Urinary bladder (tissue), 4 donors: ENCODE data around the gene IMMP1L. TPM values are rescaled to one million over a fixed set of nuclear protein-coding genes. Genes with fewer than 3 reads are reported as not detected.

Experiments
- DNase-seq: peaks from one replicate; pipeline ENCODE4 v3.0.0-alpha.2; 2015; ENCODE audit errors: extremely low spot score
- H3K27ac ChIP-seq: one replicate; pipeline ENCODE4 v1.5.1; 2013; ENCODE audit warnings: low read depth, mild to moderate bottlenecking, moderate library complexity
- H3K36me3 ChIP-seq: one replicate; pipeline ENCODE4 v1.6.1; 2013; ENCODE audit warnings: mild to moderate bottlenecking, moderate library complexity; ENCODE audit not compliant: insufficient read depth
- H3K4me1 ChIP-seq: one replicate; pipeline ENCODE4 v1.6.1; 2013; ENCODE audit warnings: mild to moderate bottlenecking, moderate library complexity; ENCODE audit not compliant: insufficient read depth
- H3K4me3 ChIP-seq: one replicate; pipeline ENCODE4 v1.5.1; 2013; ENCODE audit warnings: low read depth, low read length
- WGBS: extraction: QIAGEN DNeasy Blood & Tissue Kit; methylation state at CpG from one replicate; pipeline ENCODE4 v1.1.7; 2013; 5-methylcytosine and 5-hydroxymethylcytosine counted together
- polyA plus RNA-seq: library from polyadenylated mRNA; stranded (reverse); fragments of 200-250 nt; gene quantifications from one replicate; pipeline ENCODE4 v1.2.3, GENCODE V29; 2013
- total RNA-seq: library from RNA; depleted of rRNA; stranded (reverse); fragments of >200 nt; gene quantifications from one replicate; pipeline ENCODE4 v1.2.3, GENCODE V29; 2014
- donor health status: healthy with polysubstance abuse.
- donor health status: healthy.

Gene IMMP1L
- total and polyA plus RNA-seq, 2 donors = 20.0 to 37.3 TPM

DNA sequence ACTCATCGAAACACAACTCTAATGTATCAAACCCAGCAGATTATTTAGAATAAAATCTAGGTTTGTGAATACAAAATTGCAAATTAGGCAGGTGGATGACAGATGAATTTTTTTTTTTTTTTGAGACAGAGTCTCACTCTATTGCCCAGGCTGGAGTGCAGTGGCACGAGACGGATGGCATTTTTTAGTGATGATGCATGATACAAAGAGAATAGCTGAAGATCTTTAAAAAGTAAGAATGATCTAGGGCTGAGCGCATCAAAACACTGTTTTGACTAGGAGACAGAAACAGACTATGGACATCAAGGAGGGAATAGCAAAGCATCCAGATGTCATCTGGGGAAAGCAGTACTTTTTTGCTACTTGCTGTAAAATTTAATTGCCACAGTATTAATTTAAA, 63.8 kb downstream of the IMMP1L start:
- no peaks in the 10 kb centered on the region for H3K4me1 ChIP-seq
- H3K27ac ChIP-seq = no peak overlapping the region
- WGBS = 97% methylated on average over 4 of the region's 4 CpGs
- H3K4me3 ChIP-seq = no peak overlapping the region
- no peak for DNase-seq
- no peaks in the 10 kb centered on the region for H3K36me3 ChIP-seq

DNA sequence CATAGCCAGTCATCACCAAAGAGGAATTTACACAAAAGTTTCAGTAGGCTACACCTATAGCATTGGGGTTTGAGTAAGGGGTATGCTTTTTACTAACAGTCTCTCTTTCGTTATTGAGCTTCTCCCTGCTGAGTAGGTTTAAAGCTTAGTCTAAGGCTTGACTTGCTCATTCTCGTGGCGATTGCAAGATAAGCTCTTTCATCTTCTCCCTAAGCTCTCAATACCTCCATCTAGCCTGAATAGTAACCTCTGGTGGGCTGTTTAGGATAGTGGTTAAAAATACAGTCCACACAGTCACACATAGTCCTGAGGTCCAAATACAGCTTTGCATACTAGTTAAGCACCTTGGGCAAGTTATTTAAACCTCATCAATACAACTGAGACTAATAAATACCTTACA, 65.6 kb downstream of the IMMP1L start:
- no peaks in the 10 kb centered on the region for H3K4me1 ChIP-seq
- no peak for DNase-seq
- WGBS = 77% methylated on average over 3 of the region's 3 CpGs
- no peaks in the 10 kb centered on the region for H3K36me3 ChIP-seq
- H3K27ac ChIP-seq = no peak overlapping the region
- H3K4me3 ChIP-seq = no peak overlapping the region

DNA sequence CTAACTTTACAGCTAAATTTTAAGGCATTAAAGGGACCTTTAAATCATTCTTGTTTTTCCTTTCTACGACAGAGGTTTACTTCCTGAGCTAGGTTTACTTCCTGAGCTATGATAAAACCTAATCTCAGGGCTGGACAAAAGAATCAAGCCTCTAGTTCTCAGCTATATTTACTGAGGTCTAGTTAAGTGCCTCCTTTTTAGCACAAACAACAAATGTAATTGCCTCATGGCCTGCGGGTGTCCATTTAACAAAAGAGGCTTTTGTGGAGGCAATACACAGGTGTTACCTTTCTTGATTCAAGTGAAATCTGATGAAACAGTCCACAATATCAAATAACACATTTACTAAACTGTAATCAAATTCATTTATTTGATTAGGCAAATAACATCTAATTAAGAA, 67.3 kb downstream of the IMMP1L start:
- H3K4me1 ChIP-seq = no peaks in the 10 kb centered on the region
- no peak overlapping the region for H3K27ac ChIP-seq
- 53% methylated on average over 2 of the region's 2 CpGs for WGBS
- no peak overlapping the region for H3K4me3 ChIP-seq
- no peaks in the 10 kb centered on the region for H3K36me3 ChIP-seq
- no peak for DNase-seq

DNA sequence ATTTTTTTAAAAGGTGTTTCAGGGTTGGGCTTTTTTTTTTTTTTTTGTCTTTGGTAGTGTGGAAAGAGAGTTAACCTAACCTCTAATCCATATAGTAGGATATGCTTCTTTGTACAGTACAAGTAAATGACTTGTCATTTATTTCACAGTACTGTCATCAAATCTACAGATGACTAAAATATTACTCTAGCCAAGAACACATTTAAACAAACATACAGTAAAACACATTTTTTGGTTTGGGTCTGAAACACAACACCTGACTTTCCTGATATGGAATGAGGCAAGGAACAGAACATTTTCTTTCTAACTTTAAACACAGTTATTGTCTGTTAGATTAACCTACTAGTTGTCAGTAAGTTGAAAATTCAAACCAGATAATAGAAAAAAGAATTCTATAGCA, 68.1 kb downstream of the IMMP1L start:
- no peaks in the 10 kb centered on the region for H3K4me1 ChIP-seq
- DNase-seq = no peak
- no peaks in the 10 kb centered on the region for H3K36me3 ChIP-seq
- H3K4me3 ChIP-seq = no peak overlapping the region
- no peak overlapping the region for H3K27ac ChIP-seq

DNA sequence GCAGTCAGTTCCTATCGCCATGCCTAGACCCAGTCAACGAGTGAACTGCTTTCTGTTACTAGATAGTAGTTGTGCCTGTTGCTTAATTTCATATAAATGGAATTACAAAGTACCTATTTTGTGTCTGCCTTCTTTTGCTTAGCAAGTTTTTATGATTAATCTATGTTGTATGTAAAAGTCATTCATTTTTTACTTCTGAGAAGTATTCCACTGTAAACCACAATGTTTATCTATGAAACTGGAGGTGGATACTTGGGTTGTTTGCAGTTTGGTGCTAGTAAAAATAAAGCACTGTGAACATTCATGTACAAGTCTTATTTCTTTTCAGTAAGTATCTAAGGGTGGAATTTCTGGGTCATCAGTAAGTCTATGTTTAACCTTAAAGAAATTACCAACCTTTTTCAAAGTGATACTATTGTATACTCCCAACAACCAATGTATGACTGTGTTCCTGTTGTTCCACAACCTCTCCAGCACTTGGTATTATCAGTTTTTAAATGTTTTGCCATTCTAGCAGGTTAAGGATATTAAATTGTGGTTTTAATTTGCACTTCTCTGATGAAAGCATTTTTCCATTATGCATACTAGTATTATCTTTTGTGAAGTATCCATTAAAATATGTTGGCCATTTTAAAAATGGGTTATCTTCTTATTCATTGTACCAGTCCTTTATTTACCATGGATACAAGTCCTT, 71.5 kb downstream of the IMMP1L start:
- WGBS = 97% methylated on average over 2 of the region's 2 CpGs
- Histone ChIP-seq H3K4me3 (no peak overlapping the region), H3K27ac (no peak overlapping the region), H3K36me3 (no peaks in the 10 kb centered on the region), H3K4me1 (no peaks in the 10 kb centered on the region)
- DNase-seq = no peak

DNA sequence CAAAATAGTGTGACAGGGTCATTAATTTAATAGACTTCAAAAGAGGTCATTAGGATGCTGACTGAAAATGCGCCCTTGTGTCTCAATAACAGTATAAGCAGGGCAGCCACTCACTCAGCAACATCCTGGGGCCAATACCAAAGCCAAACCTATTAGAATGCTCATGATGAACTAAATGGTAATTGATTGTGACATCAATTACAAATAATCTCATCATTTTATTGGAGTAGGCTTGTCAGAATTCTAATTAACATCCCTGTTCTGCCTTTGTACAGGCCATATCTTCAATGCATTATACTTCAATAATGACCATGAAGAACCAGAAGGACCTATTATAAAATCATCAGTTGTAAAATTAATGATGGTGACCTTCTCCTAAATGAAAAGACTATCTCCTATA, 75.6 kb downstream of the IMMP1L start:
- Histone ChIP-seq H3K36me3 (no peaks in the 10 kb centered on the region), H3K27ac (no peak overlapping the region), H3K4me1 (no peaks in the 10 kb centered on the region), H3K4me3 (no peak overlapping the region)
- 96% methylated on average over 1 of the region's 1 CpG for WGBS
- no peak for DNase-seq

DNA sequence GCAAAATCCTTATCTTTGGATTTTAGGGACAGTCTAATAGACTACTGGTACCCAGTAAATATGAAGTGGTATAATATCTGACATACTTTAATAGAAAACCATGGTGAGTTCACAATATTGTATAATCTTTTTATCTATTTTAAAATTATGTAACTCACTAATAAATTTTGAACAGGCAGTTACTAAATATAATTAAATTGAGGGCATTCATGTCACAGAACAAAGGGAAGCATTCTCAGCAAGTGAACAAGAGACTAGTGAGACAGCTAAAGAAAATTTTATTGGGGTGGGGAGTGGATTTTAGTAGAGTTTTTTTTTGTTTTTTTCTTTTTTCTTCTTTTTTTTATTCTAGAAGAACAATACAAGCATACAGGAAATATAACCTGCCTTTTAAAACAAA, 84.8 kb downstream of the IMMP1L start:
- Histone ChIP-seq H3K36me3 (no peaks in the 10 kb centered on the region), H3K27ac (no peak overlapping the region), H3K4me3 (no peak overlapping the region), H3K4me1 (no peaks in the 10 kb centered on the region)
- no peak for DNase-seq

DNA sequence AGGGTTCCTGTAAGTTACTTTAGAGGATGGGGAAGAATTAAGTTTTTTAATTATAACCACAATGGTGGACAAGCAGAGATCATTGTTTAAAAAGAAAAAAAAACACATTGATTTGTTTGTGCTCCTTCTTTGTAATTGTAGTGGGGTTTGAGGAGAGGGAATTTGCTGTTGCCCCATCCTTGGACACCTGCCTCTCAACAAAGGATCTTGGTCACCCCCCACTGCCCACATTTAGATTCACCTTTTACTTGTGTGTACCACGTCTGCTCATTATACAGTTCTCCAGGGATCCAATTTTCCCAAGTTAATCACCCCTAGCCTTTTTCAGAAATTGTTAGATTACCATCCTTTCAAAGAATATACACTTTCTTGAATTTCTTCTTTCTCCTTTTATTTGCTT, 86.7 kb downstream of the IMMP1L start:
- H3K4me1 ChIP-seq = no peaks in the 10 kb centered on the region
- H3K4me3 ChIP-seq = no peak overlapping the region
- 95% methylated on average over 1 of the region's 1 CpG for WGBS
- no peak for DNase-seq
- H3K27ac ChIP-seq = no peak overlapping the region
- no peaks in the 10 kb centered on the region for H3K36me3 ChIP-seq

DNA sequence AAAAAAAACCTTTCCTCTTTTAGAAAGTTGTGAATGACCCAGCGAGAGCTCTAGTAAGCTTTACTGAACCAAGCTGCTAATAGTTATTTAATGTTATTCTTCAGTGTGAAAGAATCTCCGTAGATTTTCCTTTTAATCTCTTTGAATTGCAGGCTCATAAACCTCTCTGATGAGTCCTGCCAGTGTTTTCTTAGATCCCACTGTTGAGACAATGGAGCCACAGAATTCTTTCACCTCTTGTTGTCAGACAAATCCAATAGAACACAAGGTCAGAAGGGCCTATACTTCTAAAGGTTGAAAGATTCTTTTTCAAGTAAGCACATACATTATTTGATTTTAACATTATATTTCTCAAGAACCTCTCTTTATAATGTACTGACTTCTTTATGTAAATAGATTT, 87.6 kb downstream of the IMMP1L start:
- DNase-seq = no peak
- H3K4me1 ChIP-seq = no peaks in the 10 kb centered on the region
- H3K27ac ChIP-seq = no peak overlapping the region
- no peak overlapping the region for H3K4me3 ChIP-seq
- 65% methylated on average over 2 of the region's 2 CpGs for WGBS
- no peaks in the 10 kb centered on the region for H3K36me3 ChIP-seq

DNA sequence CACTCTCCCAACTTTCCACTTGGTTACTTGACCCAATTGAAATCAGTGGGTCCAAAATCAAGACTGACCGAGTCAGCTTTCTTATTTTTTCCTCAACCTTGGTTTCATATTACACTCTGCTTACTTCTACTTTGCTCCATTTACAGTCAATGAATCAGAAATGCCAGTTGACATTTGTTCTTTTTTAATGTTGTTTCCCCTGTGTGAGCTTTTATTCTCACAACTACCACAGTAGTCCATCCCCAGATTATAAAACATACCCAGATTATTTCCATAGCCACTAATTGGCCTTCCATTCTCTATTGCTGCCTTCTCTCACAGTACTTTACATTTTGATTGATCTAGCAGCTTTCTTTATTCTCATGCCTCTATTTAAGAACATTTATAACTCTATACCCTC, 89.8 kb downstream of the IMMP1L start:
- no peak for DNase-seq
- H3K4me3 ChIP-seq = no peak overlapping the region
- WGBS = 67% methylated on average over 1 of the region's 1 CpG
- H3K4me1 ChIP-seq = no peaks in the 10 kb centered on the region
- no peak overlapping the region for H3K27ac ChIP-seq
- no peaks in the 10 kb centered on the region for H3K36me3 ChIP-seq

DNA sequence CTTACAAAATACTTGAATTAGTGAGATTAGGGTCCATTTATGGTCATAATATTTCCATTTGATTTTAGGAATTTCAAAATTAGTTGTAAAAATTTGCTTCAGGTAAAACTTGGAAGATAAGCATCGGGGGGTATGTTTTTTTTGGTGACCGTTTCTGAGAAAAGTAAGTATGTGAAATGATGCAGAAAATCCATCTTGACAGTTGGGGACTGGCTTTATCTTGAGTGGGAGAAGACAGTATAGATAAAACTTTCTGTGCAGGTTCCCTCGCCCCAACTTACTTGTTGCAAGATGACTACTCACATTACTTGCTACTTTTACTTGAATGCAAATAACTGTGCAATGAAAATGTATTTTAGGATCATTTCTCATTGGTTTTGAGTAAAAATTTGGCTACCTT, 90.3 kb downstream of the IMMP1L start:
- H3K4me1 ChIP-seq = no peaks in the 10 kb centered on the region
- WGBS = 59% methylated on average over 3 of the region's 3 CpGs
- no peak overlapping the region for H3K4me3 ChIP-seq
- H3K36me3 ChIP-seq = no peaks in the 10 kb centered on the region
- no peak overlapping the region for H3K27ac ChIP-seq
- DNase-seq = no peak

DNA sequence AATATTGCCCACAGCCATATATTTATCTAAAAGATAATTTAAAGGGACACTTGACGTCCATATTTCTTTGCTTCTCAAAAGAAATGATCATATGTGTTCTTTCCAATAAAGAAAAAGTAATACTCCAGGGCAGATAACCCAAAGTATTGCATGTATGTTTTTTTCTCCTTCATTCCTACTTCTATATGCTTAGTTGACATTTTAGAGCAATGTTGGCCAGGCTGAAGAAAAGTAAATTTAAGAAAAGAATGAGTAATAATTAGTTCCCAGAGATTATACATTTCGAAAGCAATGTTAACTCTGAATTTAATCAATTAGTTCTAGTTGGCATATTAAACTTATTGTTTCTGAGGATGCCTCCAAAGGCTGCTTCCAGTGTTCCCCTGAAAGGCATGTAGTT, 91.6 kb downstream of the IMMP1L start:
- no peak for DNase-seq
- WGBS = 92% methylated on average over 2 of the region's 2 CpGs

DNA sequence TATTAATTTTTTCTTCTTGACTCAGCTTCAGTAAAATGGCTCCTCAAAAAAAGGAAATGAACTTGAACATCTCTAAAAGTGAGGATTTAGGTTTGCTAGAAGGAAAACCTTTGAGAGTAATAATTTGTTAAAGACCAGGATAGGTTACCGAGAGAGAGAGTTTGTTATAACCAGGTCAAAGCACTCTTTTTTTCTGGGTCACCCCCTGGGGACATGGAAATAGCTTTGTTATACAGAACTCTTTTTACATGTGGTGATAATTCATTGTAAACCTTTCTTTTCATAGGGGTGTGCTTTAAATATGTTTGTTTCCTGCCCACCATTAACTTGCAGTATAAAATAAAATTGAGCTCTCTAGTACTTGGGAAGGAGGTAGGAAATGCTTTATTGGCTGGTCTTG, 92.1 kb downstream of the IMMP1L start:
- H3K36me3 ChIP-seq = no peaks in the 10 kb centered on the region
- no peak overlapping the region for H3K4me3 ChIP-seq
- no peaks in the 10 kb centered on the region for H3K4me1 ChIP-seq
- no peak overlapping the region for H3K27ac ChIP-seq
- DNase-seq = no peak
- 94% methylated on average over 1 of the region's 1 CpG for WGBS

More for the DNA sequence above, 91.6 kb downstream of the IMMP1L start:
- no peaks in the 10 kb centered on the region for H3K36me3 ChIP-seq
- H3K27ac ChIP-seq = no peak overlapping the region
- H3K4me3 ChIP-seq = no peak overlapping the region
- H3K4me1 ChIP-seq = no peaks in the 10 kb centered on the region

DNA sequence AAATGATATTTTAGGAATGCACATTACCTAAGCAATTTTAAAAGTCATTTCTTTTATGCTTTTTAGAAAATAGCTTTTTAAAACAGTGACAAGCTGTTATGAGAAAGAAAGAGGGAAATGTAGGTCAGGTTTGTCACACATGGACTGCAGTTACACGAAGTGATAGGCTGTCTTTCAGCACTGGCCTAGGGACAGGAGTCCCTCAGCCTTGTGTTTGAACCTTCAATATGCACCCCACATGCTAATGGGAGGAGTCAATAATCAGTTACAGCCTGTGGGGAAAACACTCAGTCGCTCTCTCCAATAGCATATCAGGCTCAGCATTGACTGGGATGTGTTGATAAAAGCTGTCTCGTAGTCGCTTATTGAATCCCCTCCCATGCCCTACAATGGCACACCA, 94.0 kb downstream of the IMMP1L start:
- H3K4me1 ChIP-seq = no peaks in the 10 kb centered on the region
- no peak for DNase-seq
- 86% methylated on average over 4 of the region's 4 CpGs for WGBS
- no peaks in the 10 kb centered on the region for H3K36me3 ChIP-seq
- H3K4me3 ChIP-seq = no peak overlapping the region
- H3K27ac ChIP-seq = no peak overlapping the region

DNA sequence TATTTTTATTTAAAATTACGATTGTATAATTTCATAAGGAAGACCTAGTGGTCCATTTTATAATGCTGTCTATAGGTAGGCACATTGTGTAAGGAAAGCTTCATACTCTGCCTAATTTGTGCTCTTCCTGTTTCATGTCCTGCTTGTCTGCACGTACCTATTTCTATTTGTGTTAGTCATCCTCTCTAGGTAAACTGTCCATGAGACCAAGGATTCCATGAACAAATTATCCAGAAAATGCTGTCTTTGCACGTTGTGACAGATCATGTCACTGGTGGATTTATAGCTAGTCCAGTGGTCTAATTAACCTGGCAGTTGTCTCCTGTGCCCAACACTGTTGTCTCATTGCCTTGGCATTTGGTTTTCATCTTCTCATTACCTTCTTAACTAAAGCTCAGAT, 95.1 kb downstream of the IMMP1L start:
- DNase-seq = no peak
- Histone ChIP-seq H3K4me1 (no peaks in the 10 kb centered on the region), H3K27ac (no peak overlapping the region), H3K36me3 (no peaks in the 10 kb centered on the region), H3K4me3 (no peak overlapping the region)
- 84% methylated on average over 3 of the region's 3 CpGs for WGBS
